GM21447 (cell line): ENCODE results near the gene CKMT2.

ENCODE experiments used
- ATAC-seq: cut with Tn5 transposase; IDR thresholded peaks from one replicate; pipeline ENCODE4 v1.9.1; 2021; ENCODE audit not compliant: unreplicated experiment

The CKMT2 gene

DNA sequence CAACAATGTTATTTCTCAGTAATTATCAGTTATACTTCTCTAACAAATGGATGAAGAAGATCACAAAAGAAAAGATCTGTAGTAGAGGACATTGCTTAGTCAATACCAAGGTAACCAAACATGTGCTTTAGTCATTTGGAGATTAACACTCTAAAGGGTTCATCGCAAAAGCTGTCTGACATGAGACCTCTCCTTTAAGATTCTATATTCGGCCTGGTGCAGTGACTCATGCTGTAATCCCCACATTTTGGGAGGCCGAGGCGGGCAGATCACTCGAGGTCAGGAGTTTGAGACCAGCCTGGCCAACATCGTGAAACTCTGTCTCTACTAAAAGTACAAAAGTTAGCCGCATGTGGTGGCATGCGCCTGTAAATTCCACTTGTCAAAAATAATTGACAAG lies 18.3 kb upstream of the CKMT2 start:
- no peak for ATAC-seq

- no peak for ATAC-seq
Measured at GRCh38 chr5:81216152-81216551, 17.0 kb upstream of the CKMT2 start.

DNA sequence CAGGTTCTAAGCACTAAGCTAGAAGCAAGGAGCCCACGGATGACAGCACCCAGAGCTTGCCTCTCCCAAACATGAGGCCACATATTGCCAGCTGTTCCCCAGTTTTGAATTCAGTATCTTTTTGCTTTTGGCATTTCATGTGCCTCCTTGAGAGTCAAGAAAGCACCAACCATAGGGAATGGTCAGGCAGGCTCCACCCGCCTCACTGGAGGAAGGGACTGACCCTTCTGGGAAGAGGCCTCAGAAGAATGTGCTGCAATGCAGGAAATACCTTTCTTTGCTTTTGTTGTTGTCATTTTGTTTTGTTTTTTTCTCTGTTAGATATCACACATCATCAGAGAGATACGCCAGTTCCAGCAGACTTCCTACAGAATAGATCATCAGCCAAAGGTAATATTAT lies 13.7 kb upstream of the CKMT2 start:
- no peak for ATAC-seq

- no peak for ATAC-seq
Measured at GRCh38 chr5:81222285-81222684, 10.8 kb upstream of the CKMT2 start.

DNA sequence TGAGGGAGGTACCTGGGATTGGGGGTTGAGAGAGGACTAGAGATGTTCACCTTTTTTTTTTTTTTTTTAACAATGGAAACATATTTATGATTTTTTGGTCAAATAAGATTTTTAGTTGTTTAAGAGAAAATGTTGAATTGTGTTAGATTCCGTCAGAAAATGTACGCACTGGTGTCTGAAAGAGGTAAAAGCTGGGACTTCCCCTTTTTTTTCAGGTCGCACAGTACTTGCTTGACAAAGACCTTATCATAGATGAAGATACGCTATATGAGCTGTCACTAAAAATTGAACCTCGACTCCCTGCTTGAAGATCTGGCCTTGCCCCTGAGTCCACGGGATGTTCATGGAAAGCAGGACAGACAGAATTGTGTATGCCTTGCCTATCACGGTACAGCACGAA lies 7.7 kb upstream of the CKMT2 start:
- no peak for ATAC-seq

DNA sequence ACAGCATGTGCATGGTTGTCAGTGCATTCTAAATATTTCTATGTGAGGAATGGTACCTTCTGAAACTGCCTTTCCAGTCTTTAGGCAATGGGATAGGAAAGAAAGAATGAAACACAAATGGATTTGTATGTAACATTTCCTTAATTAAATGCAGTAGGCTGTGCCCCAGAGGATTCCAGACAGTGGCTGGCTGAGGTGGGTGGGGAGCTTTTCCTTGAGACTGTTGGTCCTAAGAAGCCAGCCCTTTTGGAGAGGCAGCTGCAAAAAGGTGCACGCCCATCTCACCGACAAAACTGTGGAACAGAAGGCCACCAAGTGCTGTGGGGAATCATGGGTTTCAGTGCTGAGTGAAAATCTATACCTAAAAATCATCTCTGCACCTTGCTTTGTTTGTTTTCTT lies 6.8 kb upstream of the CKMT2 start:
- no peak for ATAC-seq

DNA sequence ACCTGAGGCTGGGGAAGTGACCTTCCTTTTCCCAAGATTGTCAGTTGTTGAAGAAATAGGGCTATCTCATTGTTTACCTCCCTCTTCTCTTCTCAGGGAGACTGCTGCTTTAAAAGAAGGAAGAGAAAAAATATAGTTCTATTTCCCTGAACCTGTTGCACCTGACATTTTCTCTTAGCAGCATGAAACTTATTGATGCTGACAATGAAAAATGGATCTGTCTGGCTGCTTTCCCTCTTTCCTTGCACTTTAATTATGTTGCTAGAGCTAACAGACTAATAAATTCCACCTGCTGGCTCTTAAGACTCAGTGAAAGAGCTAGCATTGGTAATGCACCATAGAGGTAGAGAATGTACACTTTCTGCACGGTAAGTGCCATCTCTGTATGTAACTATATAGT lies 6.2 kb upstream of the CKMT2 start:
- no peak for ATAC-seq

DNA sequence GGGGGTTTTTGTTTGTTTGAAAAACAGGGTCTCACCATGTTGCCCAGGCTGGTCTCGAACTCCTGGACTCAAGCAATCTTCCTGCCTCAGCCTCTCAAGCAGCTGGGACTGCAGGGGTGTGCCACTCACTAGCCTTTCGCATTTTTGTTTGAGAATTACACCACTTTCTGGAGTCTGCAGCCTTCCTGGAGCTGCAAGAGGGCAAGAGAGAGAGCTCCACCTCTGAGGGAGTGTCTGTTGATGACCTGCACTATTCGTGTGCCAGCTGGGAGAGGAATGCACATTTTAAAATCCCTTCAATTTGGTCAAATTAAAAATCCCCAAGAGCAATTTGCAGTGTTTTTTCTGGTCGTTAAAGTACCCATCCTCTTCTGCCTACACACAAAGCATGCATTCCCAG lies 5.0 kb upstream of the CKMT2 start:
- ATAC-seq: no peak

GRCh38 chr5:81230416-81230815 lies 2.7 kb upstream of the CKMT2 start:
- ATAC-seq: no peak

GRCh38 chr5:81232464-81233079 lies 550 bp upstream of the CKMT2 start:
- ATAC-seq: no peak

DNA sequence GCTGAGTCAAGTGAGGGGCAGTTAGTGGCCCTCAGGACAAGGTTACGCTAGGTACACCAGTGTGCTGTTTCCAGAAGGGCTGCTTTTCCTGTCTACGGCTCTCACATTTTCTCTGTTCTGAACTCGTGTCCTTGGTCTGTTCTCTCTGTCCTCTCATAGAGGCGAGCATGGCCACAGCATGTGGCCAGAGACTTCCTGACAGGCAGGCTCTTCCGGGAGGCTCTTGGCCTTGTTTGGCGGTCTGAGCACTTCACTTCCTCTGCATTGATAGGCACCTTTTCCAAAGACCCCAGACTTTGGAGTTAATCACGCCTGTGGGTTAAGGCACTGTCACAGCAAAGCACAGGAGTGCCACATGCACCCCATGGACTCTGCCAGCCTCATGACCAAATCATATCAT lies 1.2 kb downstream of the CKMT2 start:
- ATAC-seq: no peak

- ATAC-seq: no peak
Measured at GRCh38 chr5:81234801-81235200, 1.7 kb downstream of the CKMT2 start.

- no peak for ATAC-seq
Measured at GRCh38 chr5:81235287-81236072, 2.4 kb downstream of the CKMT2 start.

DNA sequence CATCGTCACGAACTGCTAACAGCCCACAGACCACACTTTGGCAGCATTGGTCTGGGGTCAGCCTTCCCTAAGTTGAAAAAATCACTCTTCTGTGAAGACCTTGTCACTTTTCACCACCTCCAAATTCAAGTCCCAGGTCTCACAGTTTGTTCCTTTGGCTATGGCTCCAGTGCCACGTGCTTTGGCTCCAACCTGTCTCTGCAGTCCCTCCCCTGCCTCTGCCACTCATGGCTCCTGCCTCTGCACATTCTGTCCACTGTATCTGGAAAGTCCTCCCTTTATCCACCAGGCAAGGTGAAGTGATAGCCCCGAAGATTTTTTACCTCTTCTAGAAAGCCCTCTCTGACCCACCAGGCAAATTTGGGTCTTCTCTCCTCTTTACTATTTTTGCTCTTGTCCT lies 5.3 kb downstream of the CKMT2 start:
- ATAC-seq: no peak

DNA sequence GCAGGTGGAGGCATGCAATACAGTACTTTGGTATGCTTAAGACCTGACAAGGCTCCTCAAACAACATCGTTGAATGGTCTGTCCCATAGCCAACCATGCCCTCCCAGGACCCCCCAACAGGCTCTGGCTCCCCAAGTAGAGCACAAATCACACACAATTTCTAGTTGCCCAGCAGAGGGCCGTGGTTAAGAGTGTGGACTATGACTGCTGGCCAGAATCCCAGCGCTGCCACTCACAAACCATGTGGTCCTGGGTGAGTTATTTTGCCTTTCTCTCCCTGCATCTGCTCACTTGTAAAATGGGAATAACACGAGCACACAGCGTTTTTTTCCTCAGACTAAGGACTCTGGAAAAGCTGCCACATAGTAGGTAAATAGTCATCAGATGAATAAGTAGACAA lies 6.5 kb downstream of the CKMT2 start:
- no peak for ATAC-seq

DNA sequence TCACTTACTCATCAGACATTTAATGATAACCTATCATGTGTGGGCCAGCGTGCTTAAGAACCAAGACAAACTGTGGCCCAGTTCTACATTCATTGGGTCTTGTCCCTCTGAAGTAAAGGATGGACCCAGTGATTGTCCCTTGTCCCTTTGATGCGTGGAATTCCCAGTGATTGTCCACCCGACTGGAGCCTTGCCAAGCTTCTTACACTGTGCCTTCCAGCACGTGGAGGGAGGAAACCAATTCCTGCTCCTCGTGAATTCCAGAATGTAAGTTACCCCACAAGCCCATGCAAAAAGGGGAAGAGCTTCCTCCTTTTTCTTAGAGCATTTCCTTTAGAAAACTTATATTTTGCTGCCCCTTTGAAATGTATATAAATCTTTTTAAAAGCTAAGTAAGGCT lies 7.9 kb downstream of the CKMT2 start:
- ATAC-seq: no peak

- no peak for ATAC-seq
Measured at GRCh38 chr5:81241961-81242648, 9.0 kb downstream of the CKMT2 start.

GRCh38 chr5:81242906-81243436 lies 9.8 kb downstream of the CKMT2 start:
- ATAC-seq: no peak

DNA sequence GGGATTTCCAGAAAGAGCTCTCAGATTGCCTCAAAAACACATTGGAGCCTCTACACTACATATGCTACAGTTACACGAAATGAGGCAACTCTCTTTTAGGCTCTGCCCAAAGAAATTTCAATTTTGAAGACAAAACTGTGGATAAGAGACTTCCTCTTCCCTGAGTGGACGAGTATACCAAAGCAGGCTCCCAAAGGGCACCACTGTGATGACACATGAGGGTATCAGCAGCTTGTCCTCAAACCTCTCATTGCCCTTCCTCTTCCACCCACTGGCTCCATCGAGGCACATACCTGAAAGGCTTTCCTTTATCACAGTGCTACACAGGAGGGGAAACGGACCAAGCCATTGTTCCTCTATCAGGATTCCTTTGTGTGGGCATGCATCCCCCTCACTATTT lies 11.3 kb downstream of the CKMT2 start:
- ATAC-seq: no peak

DNA sequence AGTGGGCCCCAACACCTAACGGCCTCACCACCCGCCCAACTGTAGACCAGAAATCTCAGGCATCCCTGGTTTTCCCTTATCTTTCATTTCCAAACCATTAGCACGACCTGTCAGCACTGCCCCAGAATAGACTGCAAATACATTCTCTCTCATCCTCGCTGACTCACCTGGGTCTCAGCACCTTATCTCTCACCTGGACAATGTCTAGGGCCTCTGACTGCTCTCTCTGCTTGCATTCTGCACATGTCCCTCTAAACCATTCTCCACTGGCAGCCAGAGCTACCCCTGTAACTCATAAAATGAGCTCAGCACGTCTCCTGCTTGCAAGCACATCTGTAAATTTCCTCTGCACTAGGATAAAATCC lies 12.7 kb downstream of the CKMT2 start:
- ATAC-seq: no peak

GRCh38 chr5:81246697-81247096 lies 13.6 kb downstream of the CKMT2 start:
- no peak for ATAC-seq

DNA sequence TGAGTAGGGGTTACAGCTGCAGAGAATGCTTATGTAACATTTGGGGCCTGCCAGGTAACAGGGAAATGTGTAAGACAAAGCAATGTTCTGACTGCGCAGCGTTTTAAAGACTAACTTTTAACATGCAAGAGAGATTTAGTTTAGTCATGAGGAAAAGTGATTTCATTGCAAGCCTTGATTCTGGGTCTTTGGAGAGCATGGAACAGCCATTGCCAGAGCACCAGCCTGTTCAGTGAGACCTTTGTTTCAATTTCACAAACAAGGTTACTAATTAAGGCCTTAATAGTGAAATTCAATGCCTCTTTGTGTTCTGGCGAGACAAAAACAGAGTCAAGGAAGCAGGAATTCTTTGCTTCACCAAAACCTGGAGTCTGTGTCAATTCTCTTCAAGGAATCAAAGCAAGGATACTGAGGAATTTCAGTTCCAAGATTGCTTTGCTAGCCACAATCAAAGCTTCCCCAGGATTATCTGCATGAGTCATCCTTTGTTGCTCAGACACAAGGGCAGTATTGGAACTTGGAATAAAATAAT lies 14.4 kb downstream of the CKMT2 start:
- no peak for ATAC-seq
